ENCODE measurements around the gene MARS1. TPM values are rescaled to one million over a fixed set of nuclear protein-coding genes. Genes with fewer than 3 reads are reported as not detected.
"Not testable (repeated sequence)": the region's sequence is repeated elsewhere in the genome, so short reads cannot be mapped to it uniquely, and the experiment has no call there.

MARS1 gene
- total RNA-seq (219 TPM), polyA plus RNA-seq (10 to 100 TPM; 71.9 to 89.4 (median 80.1) TPM)

- Mint-ChIP-seq H3K36me3 (peaks cover 26% of the 10 kb centered on the region), H3K4me1 (peaks cover 11 to 39% (median 25%) of the 10 kb centered on the region in 4 donors), H3K4me3 (peak within 1 kb of the TSS; percentile 90 to 98 (median 96)), H3K27me3 (peaks cover 4% of the 10 kb centered on the region), H3K27ac (peak within 1 kb of the TSS; percentile 94 to 99 (median 95)), H3K9me3 (no peaks in the 10 kb centered on the region)
- Histone ChIP-seq H3K36me3 (ENCODE audit: control insufficient read depth, insufficient read depth, low read length) (peaks cover 31% of the 10 kb centered on the region), H3K27ac (ENCODE audit: insufficient read depth, low read length, poor library complexity, severe bottlenecking) (peak within 1 kb of the TSS; percentile 80), H3K9me3 (ENCODE audit: control insufficient read depth in 2 of 2, low read length in 2 of 2) (no peaks in the 10 kb centered on the region), H3K27me3 (ENCODE audit: control insufficient read depth, insufficient read depth, low read length) (no peaks in the 10 kb centered on the region), H3K4me3 (ENCODE audit: low read depth, low read length) (peak within 1 kb of the TSS; percentile 89), H3K4me1 (ENCODE audit: control insufficient read depth, insufficient read depth, low read length, poor library complexity, severe bottlenecking) (peaks cover 20% of the 10 kb centered on the region)
- peak; percentile 89 to 98 (median 94) for DNase-seq
- ATAC-seq (ENCODE audit: low read depth in 2 of 2) = peak; percentile 99
Measured at GRCh38 chr12:57487597-57488401, at the start of gene MARS1. MARS1 (plus strand) TSS chr12:57488068; CDS start chr12:57488091, 23 bp downstream.

- Mint-ChIP-seq H3K9me3 (peaks cover 3 to 10% (median 5%) of the 10 kb centered on the region in 7 donors), H3K36me3 (peaks cover 7% of the 10 kb centered on the region), H3K27me3 (peaks cover 22% of the 10 kb centered on the region), H3K4me1 (peaks cover 0 to 2% (median 0%) of the 10 kb centered on the region in 4 donors), H3K27ac (no peak overlapping the region), H3K4me3 (no peak overlapping the region)
- Histone ChIP-seq H3K36me3 (ENCODE audit: control insufficient read depth, insufficient read depth, low read length) (no peaks in the 10 kb centered on the region), H3K27me3 (ENCODE audit: control insufficient read depth, insufficient read depth, low read length) (peaks cover 4% of the 10 kb centered on the region), H3K27ac (ENCODE audit: insufficient read depth, low read length, poor library complexity, severe bottlenecking) (no peak overlapping the region), H3K9me3 (ENCODE audit: control insufficient read depth in 2 of 2, low read length in 2 of 2) (peaks cover 2 to 5% of the 10 kb centered on the region in 2 experiments), H3K4me3 (ENCODE audit: low read depth, low read length) (no peak overlapping the region), H3K4me1 (ENCODE audit: control insufficient read depth, insufficient read depth, low read length, poor library complexity, severe bottlenecking) (no peaks in the 10 kb centered on the region)
- ATAC-seq (ENCODE audit: low read depth in 2 of 2) = no peak
- no peak for DNase-seq
Measured at GRCh38 chr12:57438400-57438799, 49.5 kb upstream of the MARS1 start.

DNA sequence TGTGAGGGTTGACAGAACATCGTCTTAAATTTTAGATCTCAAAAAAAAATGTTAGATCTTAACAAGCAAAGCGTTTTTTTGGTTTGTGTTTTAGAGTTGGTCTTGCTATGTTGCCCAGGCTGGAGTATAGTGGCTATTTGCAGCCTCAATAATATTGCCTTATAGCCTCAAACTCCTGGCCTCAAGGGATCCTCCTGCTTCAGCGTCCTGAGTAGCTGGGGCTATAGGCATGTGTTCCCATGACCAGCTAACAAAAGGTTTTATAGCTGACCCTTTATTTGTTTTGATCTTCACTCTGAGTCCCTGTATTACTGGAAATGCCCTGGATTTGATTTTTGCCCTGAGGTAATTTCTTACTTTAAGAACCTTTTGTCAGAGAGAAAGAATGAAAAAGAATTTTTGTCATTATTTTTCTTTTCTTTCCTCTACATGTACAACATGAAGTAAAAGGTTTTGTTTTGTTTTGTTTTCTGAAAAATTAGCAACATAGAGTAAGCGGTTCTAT, 48.1 kb upstream of the MARS1 start:
- Histone ChIP-seq H3K27me3 (ENCODE audit: control insufficient read depth, insufficient read depth, low read length) (peaks cover 4% of the 10 kb centered on the region), H3K36me3 (ENCODE audit: control insufficient read depth, insufficient read depth, low read length) (no peaks in the 10 kb centered on the region), H3K27ac (ENCODE audit: insufficient read depth, low read length, poor library complexity, severe bottlenecking) (no peak overlapping the region), H3K4me3 (ENCODE audit: low read depth, low read length) (no peak overlapping the region), H3K9me3 (ENCODE audit: control insufficient read depth in 2 of 2, low read length in 2 of 2) (peaks cover 2 to 5% of the 10 kb centered on the region in 2 experiments), H3K4me1 (ENCODE audit: control insufficient read depth, insufficient read depth, low read length, poor library complexity, severe bottlenecking) (no peaks in the 10 kb centered on the region)
- Mint-ChIP-seq H3K27me3 (peaks cover 22% of the 10 kb centered on the region), H3K9me3 (peaks cover 3 to 10% (median 5%) of the 10 kb centered on the region in 7 donors), H3K4me3 (peak overlapping the region in 1 of 4 donors; percentile 27), H3K4me1 (peaks cover 0 to 2% (median under 1%) of the 10 kb centered on the region in 4 donors), H3K27ac (no peak overlapping the region), H3K36me3 (peaks cover 7% of the 10 kb centered on the region)
- ATAC-seq (ENCODE audit: low read depth in 2 of 2) = no peak
- no peak for DNase-seq

- not testable (repeated sequence) for H3K4me1 Mint-ChIP-seq; H3K27ac ChIP-seq (ENCODE audit: insufficient read depth, low read length, poor library complexity, severe bottlenecking); H3K9me3 ChIP-seq (ENCODE audit: control insufficient read depth in 2 of 2, low read length in 2 of 2); H3K36me3 ChIP-seq (ENCODE audit: control insufficient read depth, insufficient read depth, low read length); H3K4me3 Mint-ChIP-seq; H3K9me3 Mint-ChIP-seq; H3K36me3 Mint-ChIP-seq; ATAC-seq (ENCODE audit: low read depth in 2 of 2); H3K27ac Mint-ChIP-seq; H3K4me1 ChIP-seq (ENCODE audit: control insufficient read depth, insufficient read depth, low read length, poor library complexity, severe bottlenecking); H3K27me3 ChIP-seq (ENCODE audit: control insufficient read depth, insufficient read depth, low read length); H3K4me3 ChIP-seq (ENCODE audit: low read depth, low read length); DNase-seq
- peaks cover 28% of the 10 kb centered on the region for H3K27me3 Mint-ChIP-seq
Measured at GRCh38 chr12:57441393-57441792, 46.5 kb upstream of the MARS1 start.

- Mint-ChIP-seq H3K36me3 (peaks cover 7% of the 10 kb centered on the region), H3K27ac (no peak overlapping the region), H3K4me1 (peaks cover 0 to 4% (median 0%) of the 10 kb centered on the region in 4 donors), H3K27me3 (peaks cover 28% of the 10 kb centered on the region), H3K4me3 (no peak overlapping the region), H3K9me3 (peaks cover 3 to 10% (median 5%) of the 10 kb centered on the region in 7 donors)
- Histone ChIP-seq H3K4me1 (ENCODE audit: control insufficient read depth, insufficient read depth, low read length, poor library complexity, severe bottlenecking) (no peaks in the 10 kb centered on the region), H3K27me3 (ENCODE audit: control insufficient read depth, insufficient read depth, low read length) (peaks cover 4% of the 10 kb centered on the region), H3K4me3 (ENCODE audit: low read depth, low read length) (no peak overlapping the region), H3K27ac (ENCODE audit: insufficient read depth, low read length, poor library complexity, severe bottlenecking) (no peak overlapping the region), H3K9me3 (ENCODE audit: control insufficient read depth in 2 of 2, low read length in 2 of 2) (peaks cover 2 to 5% of the 10 kb centered on the region in 2 experiments), H3K36me3 (ENCODE audit: control insufficient read depth, insufficient read depth, low read length) (no peaks in the 10 kb centered on the region)
- DNase-seq (no peak), ATAC-seq (ENCODE audit: low read depth in 2 of 2) (no peak)
Measured at GRCh38 chr12:57441846-57442427, 45.9 kb upstream of the MARS1 start.

DNA sequence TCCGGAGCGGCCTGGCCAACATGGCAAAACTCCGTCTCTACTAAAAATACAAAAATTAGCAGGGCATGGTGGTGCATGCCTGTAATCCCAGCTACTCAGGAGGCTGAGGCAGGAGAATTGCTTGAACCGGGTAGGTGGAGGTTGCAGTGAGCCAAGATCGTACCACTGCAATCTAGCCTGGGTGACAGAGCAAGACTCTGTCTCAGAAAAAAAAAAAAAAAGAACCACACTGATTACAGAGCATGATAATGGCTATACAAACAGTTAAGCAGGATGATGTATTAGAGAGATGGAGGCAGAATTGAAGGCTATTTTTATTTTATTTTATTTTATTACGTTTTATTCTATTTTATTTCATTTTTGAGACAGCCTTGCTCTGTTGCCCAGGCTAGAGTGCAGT, 43.5 kb upstream of the MARS1 start:
- not testable (repeated sequence) for H3K4me3 ChIP-seq (ENCODE audit: low read depth, low read length); ATAC-seq (ENCODE audit: low read depth in 2 of 2); H3K36me3 Mint-ChIP-seq; H3K9me3 ChIP-seq (ENCODE audit: control insufficient read depth in 2 of 2, low read length in 2 of 2); H3K4me1 ChIP-seq (ENCODE audit: control insufficient read depth, insufficient read depth, low read length, poor library complexity, severe bottlenecking); DNase-seq; H3K27ac Mint-ChIP-seq; H3K27ac ChIP-seq (ENCODE audit: insufficient read depth, low read length, poor library complexity, severe bottlenecking); H3K36me3 ChIP-seq (ENCODE audit: control insufficient read depth, insufficient read depth, low read length); H3K4me1 Mint-ChIP-seq; H3K4me3 Mint-ChIP-seq; H3K27me3 ChIP-seq (ENCODE audit: control insufficient read depth, insufficient read depth, low read length); H3K9me3 Mint-ChIP-seq
- peaks cover 20% of the 10 kb centered on the region for H3K27me3 Mint-ChIP-seq

GRCh38 chr12:57444744-57445143, 43.1 kb upstream of the MARS1 start:
- Histone ChIP-seq H3K9me3 (ENCODE audit: control insufficient read depth in 2 of 2, low read length in 2 of 2) (peaks cover 2 to 5% of the 10 kb centered on the region in 2 experiments), H3K27me3 (ENCODE audit: control insufficient read depth, insufficient read depth, low read length) (no peaks in the 10 kb centered on the region), H3K4me3 (ENCODE audit: low read depth, low read length) (no peak overlapping the region), H3K4me1 (ENCODE audit: control insufficient read depth, insufficient read depth, low read length, poor library complexity, severe bottlenecking) (no peaks in the 10 kb centered on the region), H3K27ac (ENCODE audit: insufficient read depth, low read length, poor library complexity, severe bottlenecking) (no peak overlapping the region), H3K36me3 (ENCODE audit: control insufficient read depth, insufficient read depth, low read length) (no peaks in the 10 kb centered on the region)
- ATAC-seq (ENCODE audit: low read depth in 2 of 2) (no peak), DNase-seq (no peak)
- H3K27ac Mint-ChIP-seq = no peak overlapping the region
- H3K4me3 Mint-ChIP-seq = no peak overlapping the region
- H3K36me3 Mint-ChIP-seq = peaks cover 7% of the 10 kb centered on the region
- H3K27me3 Mint-ChIP-seq = peaks cover 20% of the 10 kb centered on the region
- H3K9me3 Mint-ChIP-seq = peaks cover 3 to 10% (median 5%) of the 10 kb centered on the region in 7 donors
- H3K4me1 Mint-ChIP-seq = peaks cover 0 to 4% (median 0%) of the 10 kb centered on the region in 4 donors
